HG02623 (cell line): Measurements from ENCODE around the gene ZBTB24.
"Not testable (repeated sequence)": the region's sequence is repeated elsewhere in the genome, so short reads cannot be mapped to it uniquely, and the experiment has no call there.

ENCODE experiments used
- ATAC-seq: cut with Tn5 transposase; IDR thresholded peaks from one replicate; pipeline ENCODE4 v1.9.1; 2021; ENCODE audit warnings: moderate library complexity; ENCODE audit not compliant: unreplicated experiment

Gene ZBTB24

GRCh38 chr6:109472132-109472995 lies 10.7 kb downstream of the ZBTB24 start:
- peak; percentile 64 for ATAC-seq

- no peak for ATAC-seq
Observed at GRCh38 chr6:109471105-109471810, 11.8 kb downstream of the ZBTB24 start.

- ATAC-seq, result no peak
Observed at GRCh38 chr6:109469591-109470189, 13.3 kb downstream of the ZBTB24 start.

- no peak for ATAC-seq
Observed at GRCh38 chr6:109467696-109468095, 15.3 kb downstream of the ZBTB24 start.

- ATAC-seq, result no peak
Observed at GRCh38 chr6:109466212-109466923, 16.7 kb downstream of the ZBTB24 start.

- no peak for ATAC-seq
Observed at GRCh38 chr6:109465772-109466171, 17.2 kb downstream of the ZBTB24 start.

- no peak for ATAC-seq
Observed at GRCh38 chr6:109461733-109462526, 21.1 kb downstream of the ZBTB24 start.

GRCh38 chr6:109461205-109461604 lies 21.8 kb downstream of the ZBTB24 start:
- not testable (repeated sequence) for ATAC-seq

GRCh38 chr6:109460161-109460829 lies 22.7 kb downstream of the ZBTB24 start:
- no peak for ATAC-seq

- peak; percentile 16 for ATAC-seq
Observed at GRCh38 chr6:109458774-109459531, 24.1 kb downstream of the ZBTB24 start.

GRCh38 chr6:109457562-109457996 lies 25.4 kb downstream of the ZBTB24 start:
- no peak for ATAC-seq

GRCh38 chr6:109456710-109457561 lies 26.1 kb downstream of the ZBTB24 start:
- ATAC-seq, result no peak

- ATAC-seq, result peak; percentile 6
Observed at GRCh38 chr6:109456111-109456583, 26.9 kb downstream of the ZBTB24 start.

- ATAC-seq, result peak; percentile 56
Observed at GRCh38 chr6:109455437-109456110, 27.4 kb downstream of the ZBTB24 start, which contains the start of gene MICAL1. Gene MICAL1 (minus strand): TSS chr6:109455772. CDS start chr6:109454196, 1,576 bp downstream.

- ATAC-seq, result peak; percentile 35
Observed at GRCh38 chr6:109454496-109455436, 28.3 kb downstream of the ZBTB24 start.
